ENCODE data around the gene ARHGEF17. TPM values are rescaled to one million over a fixed set of nuclear protein-coding genes. Genes with fewer than 3 reads are reported as not detected.

The ARHGEF17 gene
- total RNA-seq, 1 experiment from 2014 or later, result 77.9 TPM

DNA sequence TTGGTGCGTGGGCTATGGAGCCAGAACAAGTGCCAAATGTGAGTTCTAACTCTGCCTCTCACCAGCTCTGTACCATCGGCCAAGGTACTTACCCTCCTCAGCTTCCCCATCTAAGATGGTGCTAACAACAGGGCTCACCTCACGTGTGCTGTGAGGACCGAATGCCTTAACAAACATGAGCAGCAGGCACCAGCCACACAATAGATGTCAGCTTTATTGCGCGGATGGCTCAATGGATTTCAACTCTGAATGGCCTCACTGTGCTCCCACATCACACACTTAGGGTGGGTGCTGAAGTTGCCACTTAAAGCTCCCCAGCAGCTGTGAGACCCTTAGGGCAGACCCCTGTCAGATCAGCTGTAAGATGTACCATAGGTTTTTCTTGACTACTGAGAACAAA is 92.2 kb downstream of the ARHGEF17 start:
- no peaks in the 10 kb centered on the region for H3K27me3 ChIP-seq (replicated peaks; ENCODE audit: control insufficient read depth, insufficient read depth, low read length)
- DNase-seq, result no peak
- no peaks in the 10 kb centered on the region for H3K36me3 ChIP-seq (ENCODE audit: control insufficient read depth, insufficient read depth, low read length)
- POLR2A ChIA-PET, result no interaction called here
- Mint-ChIP-seq H3K27me3 (ENCODE audit: insufficient read depth, unreplicated experiment) (no peaks in the 10 kb centered on the region), H3K4me3 (ENCODE audit: unreplicated experiment) (no peak overlapping the region), H3K9me3 (ENCODE audit: unreplicated experiment) (no peaks in the 10 kb centered on the region), H3K36me3 (ENCODE audit: insufficient read depth, unreplicated experiment) (peaks cover 36% of the 10 kb centered on the region), H3K4me1 (ENCODE audit: low read depth, unreplicated experiment) (no peaks in the 10 kb centered on the region), H3K27ac (ENCODE audit: unreplicated experiment) (no peak overlapping the region)
- no peaks in the 10 kb centered on the region for H3K4me1 ChIP-seq
- BruUV-seq (replicated peaks), result no TSS peak
- no peaks in the 10 kb centered on the region for H3K9me3 ChIP-seq
- CTCF ChIA-PET, result interaction anchor here (1.3 kb wide), 1 partner anchor 93 kb away, joined by 5 read pairs; no protein-coding TSS in a partner anchor
- intact Hi-C loops (cut with micrococcal nuclease; ENCODE audit: unreplicated experiment), result loop anchor here (10.0 kb wide), 1 partner anchor 195 kb away; the partner anchor contains the start of gene FAM168A
- TF ChIP-seq, protein P1, sequence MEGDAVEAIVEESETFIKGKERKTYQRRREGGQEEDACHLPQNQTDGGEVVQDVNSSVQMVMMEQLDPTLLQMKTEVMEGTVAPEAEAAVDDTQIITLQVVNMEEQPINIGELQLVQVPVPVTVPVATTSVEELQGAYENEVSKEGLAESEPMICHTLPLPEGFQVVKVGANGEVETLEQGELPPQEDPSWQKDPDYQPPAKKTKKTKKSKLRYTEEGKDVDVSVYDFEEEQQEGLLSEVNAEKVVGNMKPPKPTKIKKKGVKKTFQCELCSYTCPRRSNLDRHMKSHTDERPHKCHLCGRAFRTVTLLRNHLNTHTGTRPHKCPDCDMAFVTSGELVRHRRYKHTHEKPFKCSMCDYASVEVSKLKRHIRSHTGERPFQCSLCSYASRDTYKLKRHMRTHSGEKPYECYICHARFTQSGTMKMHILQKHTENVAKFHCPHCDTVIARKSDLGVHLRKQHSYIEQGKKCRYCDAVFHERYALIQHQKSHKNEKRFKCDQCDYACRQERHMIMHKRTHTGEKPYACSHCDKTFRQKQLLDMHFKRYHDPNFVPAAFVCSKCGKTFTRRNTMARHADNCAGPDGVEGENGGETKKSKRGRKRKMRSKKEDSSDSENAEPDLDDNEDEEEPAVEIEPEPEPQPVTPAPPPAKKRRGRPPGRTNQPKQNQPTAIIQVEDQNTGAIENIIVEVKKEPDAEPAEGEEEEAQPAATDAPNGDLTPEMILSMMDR (IDR thresholded peaks at IDR 0.05; ENCODE audit: insufficient read depth in 1 of 2, low read depth in 1 of 2, low read length in 1 of 2, severe bottlenecking in 1 of 2, unreplicated experiment in 1 of 2), result no peak
- no peak overlapping the region for H3K4me3 ChIP-seq (ENCODE audit: low read depth, low read length)

DNA sequence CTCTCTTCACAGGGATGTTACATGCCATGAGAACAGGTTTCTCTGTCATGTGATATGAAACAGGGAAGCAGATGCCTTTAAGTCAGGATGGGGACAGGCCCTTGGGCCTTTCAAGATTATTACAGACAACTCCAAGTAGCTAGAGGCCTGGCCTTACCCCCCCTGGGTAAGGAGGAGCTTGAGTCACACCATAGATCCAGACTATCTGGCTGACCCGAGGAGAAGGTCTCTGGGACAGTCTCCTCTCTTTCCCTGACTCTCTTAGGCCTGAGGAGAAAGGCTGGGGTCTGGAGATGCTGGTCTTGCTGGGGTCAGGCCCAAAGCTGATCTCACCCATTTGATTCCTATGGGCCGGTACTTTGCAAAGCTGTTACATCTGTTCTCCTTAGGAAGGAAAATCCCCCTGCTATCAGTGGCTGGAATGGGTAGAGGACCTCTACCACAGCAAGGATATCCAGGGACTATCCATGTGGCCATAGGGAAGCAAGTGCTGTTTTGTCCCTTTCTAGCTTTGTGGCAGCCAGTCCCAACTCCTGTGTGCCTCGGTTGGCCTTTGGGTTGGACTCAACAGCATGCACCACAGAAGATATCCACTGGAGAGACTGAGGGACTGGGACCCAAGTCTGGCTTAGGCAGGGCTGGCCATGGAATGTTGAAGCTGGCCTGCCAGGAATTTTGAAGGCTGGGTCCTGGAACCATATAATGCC is 93.3 kb downstream of the ARHGEF17 start:
- no TSS peak for BruUV-seq (replicated peaks)

More for the DNA sequence above, 93.3 kb downstream of the ARHGEF17 start:
- ChIA-PET CTCF (interaction anchor here (0.6 to 2.5 kb wide), 5 partner anchors 8 to 530 kb away, joined by 3 to 13 read pairs (median 4); no protein-coding TSS in a partner anchor), POLR2A (no interaction called here)
- DNase-seq, result no peak
- intact Hi-C loops (cut with micrococcal nuclease; ENCODE audit: unreplicated experiment), result loop anchor here (10.0 kb wide), 1 partner anchor 193 kb away; the partner anchor contains the start of gene FAM168A
- no peak overlapping the region for H3K4me3 ChIP-seq (ENCODE audit: low read depth, low read length)
- TF ChIP-seq, protein P1 (IDR thresholded peaks at IDR 0.05; ENCODE audit: insufficient read depth in 1 of 2, low read depth in 1 of 2, low read length in 1 of 2, severe bottlenecking in 1 of 2, unreplicated experiment in 1 of 2), result no peak
- no peak overlapping the region for H3K4me3 Mint-ChIP-seq (ENCODE audit: unreplicated experiment)
- no peaks in the 10 kb centered on the region for H3K27me3 ChIP-seq (replicated peaks; ENCODE audit: control insufficient read depth, insufficient read depth, low read length)
- no peaks in the 10 kb centered on the region for H3K9me3 ChIP-seq
- no peaks in the 10 kb centered on the region for H3K36me3 ChIP-seq (ENCODE audit: control insufficient read depth, insufficient read depth, low read length)
- no peak overlapping the region for H3K27ac Mint-ChIP-seq (ENCODE audit: unreplicated experiment)
- H3K36me3 Mint-ChIP-seq (ENCODE audit: insufficient read depth, unreplicated experiment), result peaks cover 33% of the 10 kb centered on the region
- no peaks in the 10 kb centered on the region for H3K9me3 Mint-ChIP-seq (ENCODE audit: unreplicated experiment)
- H3K27me3 Mint-ChIP-seq (ENCODE audit: insufficient read depth, unreplicated experiment), result no peaks in the 10 kb centered on the region
- no peaks in the 10 kb centered on the region for H3K4me1 Mint-ChIP-seq (ENCODE audit: low read depth, unreplicated experiment)
- H3K4me1 ChIP-seq, result no peaks in the 10 kb centered on the region

Measured in Caco-2 (cell line).